Type B pancreatic cell (in vitro differentiated cells): ENCODE results near the gene NCLN. TPM values are rescaled to one million over a fixed set of nuclear protein-coding genes. Genes with fewer than 3 reads are reported as not detected.

Experiments used
- DNase-seq: peaks from one replicate; pipeline ENCODE4 v3.0.0; 2021; ENCODE audit warnings: mixed read lengths; ENCODE audit not compliant: unreplicated experiment; ENCODE audit errors: extremely low spot score
- H3K27ac Mint-ChIP-seq: 2 replicates; pipeline ENCODE4 v1.8.0; 2021; ENCODE audit warnings: mild to moderate bottlenecking, mixed read lengths
- H3K27me3 Mint-ChIP-seq: 2 replicates; pipeline ENCODE4 v1.8.0; 2021; ENCODE audit warnings: mixed read lengths
- H3K36me3 Mint-ChIP-seq: 2 replicates; pipeline ENCODE4 v1.8.0; 2021; ENCODE audit warnings: mixed read lengths
- H3K4me1 Mint-ChIP-seq: one replicate; pipeline ENCODE4 v1.8.0; 2021; ENCODE audit warnings: mixed read lengths; ENCODE audit not compliant: unreplicated experiment
- H3K4me3 Mint-ChIP-seq: 2 replicates; pipeline ENCODE4 v1.8.0; 2021; ENCODE audit warnings: mild to moderate bottlenecking, mixed read lengths
- H3K9me3 Mint-ChIP-seq: 2 replicates; pipeline ENCODE4 v1.8.0; 2021; ENCODE audit warnings: mixed read lengths
- total RNA-seq: library from RNA; stranded (reverse); gene quantifications from 2 replicates; pipeline ENCODE4 v1.2.1, GENCODE V29; 2021; ENCODE audit warnings: low replicate concordance
- TF ChIP-seq, protein P1 (sequence below): fragments of 200-600 bp; sonication (generic); conservative IDR thresholded peaks from 2 replicates; pipeline ENCODE4 v1.5.0; 2021; ENCODE audit warnings: antibody characterized with exemption, mild to moderate bottlenecking

The NCLN gene
- total RNA-seq, 1 donor from 2014 or later = 65.8 TPM

GRCh38 chr19:3251229-3251628, 65.5 kb downstream of the NCLN start:
- H3K27ac Mint-ChIP-seq = no peak overlapping the region
- no peaks in the 10 kb centered on the region for H3K4me1 Mint-ChIP-seq
- H3K4me3 Mint-ChIP-seq = no peak overlapping the region
- no peaks in the 10 kb centered on the region for H3K36me3 Mint-ChIP-seq
- DNase-seq = no peak
- TF ChIP-seq, protein P1, sequence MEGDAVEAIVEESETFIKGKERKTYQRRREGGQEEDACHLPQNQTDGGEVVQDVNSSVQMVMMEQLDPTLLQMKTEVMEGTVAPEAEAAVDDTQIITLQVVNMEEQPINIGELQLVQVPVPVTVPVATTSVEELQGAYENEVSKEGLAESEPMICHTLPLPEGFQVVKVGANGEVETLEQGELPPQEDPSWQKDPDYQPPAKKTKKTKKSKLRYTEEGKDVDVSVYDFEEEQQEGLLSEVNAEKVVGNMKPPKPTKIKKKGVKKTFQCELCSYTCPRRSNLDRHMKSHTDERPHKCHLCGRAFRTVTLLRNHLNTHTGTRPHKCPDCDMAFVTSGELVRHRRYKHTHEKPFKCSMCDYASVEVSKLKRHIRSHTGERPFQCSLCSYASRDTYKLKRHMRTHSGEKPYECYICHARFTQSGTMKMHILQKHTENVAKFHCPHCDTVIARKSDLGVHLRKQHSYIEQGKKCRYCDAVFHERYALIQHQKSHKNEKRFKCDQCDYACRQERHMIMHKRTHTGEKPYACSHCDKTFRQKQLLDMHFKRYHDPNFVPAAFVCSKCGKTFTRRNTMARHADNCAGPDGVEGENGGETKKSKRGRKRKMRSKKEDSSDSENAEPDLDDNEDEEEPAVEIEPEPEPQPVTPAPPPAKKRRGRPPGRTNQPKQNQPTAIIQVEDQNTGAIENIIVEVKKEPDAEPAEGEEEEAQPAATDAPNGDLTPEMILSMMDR = no peak
- peaks cover 17% of the 10 kb centered on the region for H3K27me3 Mint-ChIP-seq
- H3K9me3 Mint-ChIP-seq = no peaks in the 10 kb centered on the region

- H3K4me1 Mint-ChIP-seq = no peaks in the 10 kb centered on the region
- H3K4me3 Mint-ChIP-seq = no peak overlapping the region
- DNase-seq = no peak
- no peaks in the 10 kb centered on the region for H3K36me3 Mint-ChIP-seq
- H3K27me3 Mint-ChIP-seq = peaks cover 17% of the 10 kb centered on the region
- no peak overlapping the region for H3K27ac Mint-ChIP-seq
- TF ChIP-seq, protein P1 = no peak
- H3K9me3 Mint-ChIP-seq = no peaks in the 10 kb centered on the region
Measured at GRCh38 chr19:3252650-3253049, 66.9 kb downstream of the NCLN start.

GRCh38 chr19:3253270-3253669, 67.5 kb downstream of the NCLN start:
- Mint-ChIP-seq H3K27me3 (peaks cover 17% of the 10 kb centered on the region), H3K4me1 (no peaks in the 10 kb centered on the region), H3K36me3 (no peaks in the 10 kb centered on the region), H3K9me3 (no peaks in the 10 kb centered on the region), H3K4me3 (no peak overlapping the region), H3K27ac (no peak overlapping the region)
- TF ChIP-seq, protein P1 = no peak
- no peak for DNase-seq

DNA sequence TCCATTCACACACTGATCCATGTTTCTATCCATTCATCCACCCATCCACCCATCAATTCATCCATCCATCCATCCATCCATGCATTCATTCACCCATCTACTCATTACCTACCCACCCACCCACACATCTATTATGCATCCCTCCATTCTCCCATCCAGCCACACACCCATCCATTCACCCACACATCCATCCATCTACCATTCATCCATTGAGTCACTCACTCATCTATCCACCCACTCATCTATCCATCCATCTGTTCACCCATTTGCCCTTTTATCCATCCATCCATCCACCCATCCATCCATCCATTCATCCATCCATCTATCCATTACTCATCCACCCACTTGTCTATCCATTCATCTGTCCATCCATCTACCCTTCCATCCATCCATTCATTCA, 68.8 kb downstream of the NCLN start:
- Mint-ChIP-seq H3K9me3 (no peaks in the 10 kb centered on the region), H3K4me1 (no peaks in the 10 kb centered on the region), H3K36me3 (no peaks in the 10 kb centered on the region), H3K27me3 (peaks cover 19% of the 10 kb centered on the region), H3K4me3 (no peak overlapping the region), H3K27ac (no peak overlapping the region)
- TF ChIP-seq, protein P1 = no peak
- DNase-seq = no peak

GRCh38 chr19:3257071-3257470, 71.3 kb downstream of the NCLN start:
- peaks cover 21% of the 10 kb centered on the region for H3K27me3 Mint-ChIP-seq
- no peaks in the 10 kb centered on the region for H3K4me1 Mint-ChIP-seq
- H3K9me3 Mint-ChIP-seq = no peaks in the 10 kb centered on the region
- H3K27ac Mint-ChIP-seq = no peak overlapping the region
- H3K36me3 Mint-ChIP-seq = no peaks in the 10 kb centered on the region
- DNase-seq = no peak
- no peak overlapping the region for H3K4me3 Mint-ChIP-seq
- TF ChIP-seq, protein P1 = no peak

Other genes with a start within 250 kb of the NCLN start
- gene ZNF77, start 241.0 kb upstream of the NCLN start, total RNA-seq = 4.0 and 5.8 TPM in 2 replicates
- gene TLE6, start 208.4 kb upstream of the NCLN start, total RNA-seq = 3.8 TPM in 2 replicates
- 37.7 and 52.8 TPM in 2 replicates for gene TLE2, start 156.7 kb upstream of the NCLN start, total RNA-seq
- 302 and 418 TPM in 2 replicates for gene TLE5, start 123.4 kb upstream of the NCLN start, total RNA-seq
- gene GNA11, start 91.6 kb upstream of the NCLN start, total RNA-seq = 46.9 and 62.0 TPM in 2 replicates
- gene GNA15, start 49.9 kb upstream of the NCLN start, total RNA-seq = 1.6 and 3.9 TPM in 2 replicates
- not detected in 2 replicates for gene S1PR4, start 7.2 kb upstream of the NCLN start, total RNA-seq
- 0.50 and 2.6 TPM in 2 replicates for gene CELF5, start 38.7 kb downstream of the NCLN start, total RNA-seq
- gene NFIC, start 180.7 kb downstream of the NCLN start, total RNA-seq = 12.5 and 17.8 TPM in 2 replicates